Liver (tissue), 9 donors: Measurements from ENCODE around the gene LEMD1. TPM values are rescaled to one million over a fixed set of nuclear protein-coding genes. Genes with fewer than 3 reads are reported as not detected.

ENCODE experiments used
- DNase-seq: peaks from one replicate; pipeline ENCODE4 v3.0.0-alpha.2; 2017; ENCODE audit warnings: low spot score
- H3K27ac ChIP-seq, 2 donors: one replicate each; pipeline ENCODE4 v1.7.0; 2013; ENCODE audit warnings: inconsistent platforms in 2 of 2, low read length in 2 of 2, control low read depth in 1 of 2, low read depth in 1 of 2, mild to moderate bottlenecking in 1 of 2
- H3K27me3 ChIP-seq, 4 donors: one replicate each; pipeline versions ENCODE4 v1.6.1 to v1.7.0; 2013; ENCODE audit warnings: low read length in 3 of 4, inconsistent platforms in 1 of 4, mild to moderate bottlenecking in 1 of 4, moderate library complexity in 1 of 4; ENCODE audit not compliant: control insufficient read depth in 4 of 4, insufficient read depth in 4 of 4
- H3K36me3 ChIP-seq, 4 donors: one replicate each; pipeline versions ENCODE4 v1.6.1 to v1.7.0; 2013; ENCODE audit warnings: low read length in 3 of 4, mild to moderate bottlenecking in 3 of 4, low read depth in 1 of 4, moderate library complexity in 1 of 4; ENCODE audit not compliant: control insufficient read depth in 4 of 4, insufficient read depth in 3 of 4
- H3K4me1 ChIP-seq, 4 donors: one replicate each; pipeline versions ENCODE4 v1.6.1 to v1.7.0; 2013; ENCODE audit warnings: low read length in 3 of 4, mild to moderate bottlenecking in 3 of 4, moderate library complexity in 1 of 4; ENCODE audit not compliant: control insufficient read depth in 4 of 4, insufficient read depth in 4 of 4
- H3K4me3 ChIP-seq, 3 donors: one replicate each; pipeline versions ENCODE4 v1.6.1 to v1.7.0; 2013; ENCODE audit warnings: low read length in 3 of 3, control low read depth in 1 of 3, low read depth in 1 of 3, mild to moderate bottlenecking in 1 of 3
- H3K9ac ChIP-seq, 2 donors: one replicate each; pipeline ENCODE4 v1.7.0; 2013; ENCODE audit warnings: low read length in 2 of 2, mild to moderate bottlenecking in 2 of 2, moderate library complexity in 2 of 2, control low read depth in 1 of 2, low read depth in 1 of 2
- H3K9me3 ChIP-seq, 4 donors: one replicate each; pipeline versions ENCODE4 v1.6.1 to v1.7.0; 2013; ENCODE audit warnings: low read length in 3 of 4; ENCODE audit not compliant: control insufficient read depth in 4 of 4
- ATF3 ChIP-seq: IDR thresholded peaks from 2 replicates; pipeline ENCODE4 v1.6.1; 2016; ENCODE audit warnings: antibody characterized with exemption
- EGR1 ChIP-seq, 2 donors: IDR thresholded peaks; 2 replicates each; pipeline ENCODE4 v1.6.1; 2016 to 2018; ENCODE audit warnings: antibody characterized with exemption in 2 of 2, low read depth in 2 of 2
- FOXA1 ChIP-seq: IDR thresholded peaks from 2 replicates; pipeline ENCODE4 v1.6.1; 2016; ENCODE audit warnings: antibody characterized with exemption
- FOXA2 ChIP-seq: IDR thresholded peaks from 2 replicates; pipeline ENCODE4 v1.6.1; 2016; ENCODE audit warnings: antibody characterized with exemption
- GABPA ChIP-seq, 2 donors: IDR thresholded peaks in 1 of 2; conservative IDR thresholded peaks in 1 of 2; 2 replicates each; pipeline ENCODE4 v1.6.1; 2016; ENCODE audit warnings: antibody characterized with exemption in 2 of 2, mild to moderate bottlenecking in 1 of 2, moderate library complexity in 1 of 2
- HNF4A ChIP-seq, 2 donors: conservative IDR thresholded peaks; 2 replicates each; pipeline ENCODE4 v1.6.1; 2016; ENCODE audit warnings: antibody characterized with exemption in 2 of 2, mild to moderate bottlenecking in 2 of 2
- HNF4G ChIP-seq: IDR thresholded peaks from 2 replicates; pipeline ENCODE4 v1.6.1; 2016; ENCODE audit warnings: antibody characterized with exemption
- JUND ChIP-seq, 2 donors: IDR thresholded peaks; 2 replicates each; pipeline ENCODE4 v1.6.1; 2016; ENCODE audit warnings: antibody characterized with exemption in 2 of 2
- MAX ChIP-seq: IDR thresholded peaks from 2 replicates; pipeline ENCODE4 v1.6.1; 2016; ENCODE audit warnings: antibody characterized with exemption
- NR2F2 ChIP-seq: IDR thresholded peaks from 2 replicates; pipeline ENCODE4 v1.6.1; 2016; ENCODE audit warnings: antibody characterized with exemption
- RAD21 ChIP-seq, 2 donors: IDR thresholded peaks; 2 replicates each; pipeline ENCODE4 v1.6.1; 2016; ENCODE audit warnings: antibody characterized with exemption in 2 of 2, mild to moderate bottlenecking in 2 of 2
- SP1 ChIP-seq: IDR thresholded peaks from 2 replicates; pipeline ENCODE4 v1.6.1; 2018; ENCODE audit warnings: antibody characterized with exemption, mild to moderate bottlenecking
- TAF1 ChIP-seq: conservative IDR thresholded peaks from 2 replicates; pipeline ENCODE4 v1.6.1; 2016; ENCODE audit warnings: antibody characterized with exemption, mild to moderate bottlenecking
- YY1 ChIP-seq: IDR thresholded peaks from 2 replicates; pipeline ENCODE4 v1.6.1; 2016; ENCODE audit warnings: antibody characterized with exemption, mild to moderate bottlenecking
- ZBTB33 ChIP-seq: IDR thresholded peaks from 2 replicates; pipeline ENCODE4 v1.6.1; 2016; ENCODE audit warnings: antibody characterized with exemption
- WGBS: extraction: QIAGEN DNeasy Blood & Tissue Kit; methylation state at CpG from one replicate; pipeline ENCODE4 v1.1.7; 2013; 5-methylcytosine and 5-hydroxymethylcytosine counted together
- polyA plus RNA-seq, 2 donors: library from polyadenylated mRNA; stranded (reverse) in 1 of 2; unstranded in 1 of 2; fragments of 200-250 nt in 1 of 2; fragments of >200 nt in 1 of 2; fragmentation: Nextera tagmentation in 1 of 2; extraction: Ambion mirVana in 1 of 2; gene quantifications; one replicate each; pipeline versions ENCODE4 v1.2.1 to v1.2.3, GENCODE V29; 2013 to 2015
- total RNA-seq, 2 donors: library from RNA; depleted of rRNA; stranded (reverse); fragments of >200 nt; gene quantifications; one replicate each; pipeline ENCODE4 v1.2.3, GENCODE V29; 2014
- TF ChIP-seq, protein P1 (sequence below): fragments of 150-350 bp; IDR thresholded peaks from 2 replicates; pipeline ENCODE4 v1.5.1; 2017; ENCODE audit warnings: improper control_type of control experiment, low read depth, low read length; ENCODE audit not compliant: missing input control
- TF ChIP-seq, protein P2 (sequence below): IDR thresholded peaks from 2 replicates; pipeline ENCODE4 v1.6.1; 2016; ENCODE audit warnings: antibody characterized with exemption, mild to moderate bottlenecking
- donor health status: healthy.
- donor health status: healthy.
- donor health status: healthy.
- donor health status: healthy.
- donor health status: healthy.

LEMD1 gene
- total and polyA plus RNA-seq, 4 donors = not detected

DNA sequence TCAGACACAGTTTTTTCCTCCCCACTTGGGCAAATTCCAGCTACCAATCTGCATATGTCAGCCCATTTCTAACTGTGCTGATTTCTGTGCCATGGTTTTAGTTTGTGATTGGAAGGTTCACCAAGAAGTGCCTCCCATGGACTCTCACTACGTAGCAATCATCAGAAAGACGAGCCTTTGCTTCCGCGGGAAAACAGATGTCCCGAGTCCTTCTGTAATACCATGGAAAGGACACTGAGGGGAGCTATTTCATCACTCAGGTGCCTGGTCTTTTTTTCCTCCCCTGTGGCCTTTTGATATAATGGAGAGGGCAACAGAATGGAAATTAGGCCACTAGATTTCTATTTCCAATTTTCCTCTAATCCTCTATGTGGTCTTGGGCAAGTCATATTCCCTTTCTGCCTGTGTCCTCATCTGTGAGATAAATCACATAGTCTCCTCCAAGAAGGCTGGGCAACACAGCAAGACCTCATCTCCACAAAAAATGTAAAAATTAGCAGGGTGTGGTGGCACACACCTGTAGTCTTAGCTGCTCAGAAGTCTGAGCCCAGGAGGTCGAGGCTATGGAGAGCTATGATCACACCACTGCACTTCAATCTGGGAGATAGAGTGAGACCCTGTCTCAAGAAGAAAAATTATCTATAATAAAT, 24.8 kb downstream of the LEMD1 start:
- Histone ChIP-seq H3K27me3 (no peaks in the 10 kb centered on the region), H3K9me3 (no peaks in the 10 kb centered on the region), H3K9ac (no peak overlapping the region), H3K27ac (no peak overlapping the region), H3K4me1 (no peaks in the 10 kb centered on the region), H3K36me3 (no peaks in the 10 kb centered on the region), H3K4me3 (no peak overlapping the region)
- no peak for DNase-seq
- WGBS = 10% methylated on average over 6 of the region's 6 CpGs
- TF ChIP-seq MAX = no peak
- TF ChIP-seq ZBTB33 = no peak
- TF ChIP-seq GABPA (IDR thresholded peaks at IDR 0.05 in 1 of 2, conservative IDR thresholded peaks at IDR 0.05 in 1 of 2) = no peak
- TF ChIP-seq, protein P1, sequence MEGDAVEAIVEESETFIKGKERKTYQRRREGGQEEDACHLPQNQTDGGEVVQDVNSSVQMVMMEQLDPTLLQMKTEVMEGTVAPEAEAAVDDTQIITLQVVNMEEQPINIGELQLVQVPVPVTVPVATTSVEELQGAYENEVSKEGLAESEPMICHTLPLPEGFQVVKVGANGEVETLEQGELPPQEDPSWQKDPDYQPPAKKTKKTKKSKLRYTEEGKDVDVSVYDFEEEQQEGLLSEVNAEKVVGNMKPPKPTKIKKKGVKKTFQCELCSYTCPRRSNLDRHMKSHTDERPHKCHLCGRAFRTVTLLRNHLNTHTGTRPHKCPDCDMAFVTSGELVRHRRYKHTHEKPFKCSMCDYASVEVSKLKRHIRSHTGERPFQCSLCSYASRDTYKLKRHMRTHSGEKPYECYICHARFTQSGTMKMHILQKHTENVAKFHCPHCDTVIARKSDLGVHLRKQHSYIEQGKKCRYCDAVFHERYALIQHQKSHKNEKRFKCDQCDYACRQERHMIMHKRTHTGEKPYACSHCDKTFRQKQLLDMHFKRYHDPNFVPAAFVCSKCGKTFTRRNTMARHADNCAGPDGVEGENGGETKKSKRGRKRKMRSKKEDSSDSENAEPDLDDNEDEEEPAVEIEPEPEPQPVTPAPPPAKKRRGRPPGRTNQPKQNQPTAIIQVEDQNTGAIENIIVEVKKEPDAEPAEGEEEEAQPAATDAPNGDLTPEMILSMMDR = peak; percentile 51
- no peak for TF ChIP-seq FOXA1
- peak; percentile 77 to 85 for TF ChIP-seq RAD21 (IDR thresholded peaks at IDR 0.05)
- no peak for TF ChIP-seq TAF1
- no peak for TF ChIP-seq NR2F2
- TF ChIP-seq HNF4G = no peak
- TF ChIP-seq, protein P2, sequence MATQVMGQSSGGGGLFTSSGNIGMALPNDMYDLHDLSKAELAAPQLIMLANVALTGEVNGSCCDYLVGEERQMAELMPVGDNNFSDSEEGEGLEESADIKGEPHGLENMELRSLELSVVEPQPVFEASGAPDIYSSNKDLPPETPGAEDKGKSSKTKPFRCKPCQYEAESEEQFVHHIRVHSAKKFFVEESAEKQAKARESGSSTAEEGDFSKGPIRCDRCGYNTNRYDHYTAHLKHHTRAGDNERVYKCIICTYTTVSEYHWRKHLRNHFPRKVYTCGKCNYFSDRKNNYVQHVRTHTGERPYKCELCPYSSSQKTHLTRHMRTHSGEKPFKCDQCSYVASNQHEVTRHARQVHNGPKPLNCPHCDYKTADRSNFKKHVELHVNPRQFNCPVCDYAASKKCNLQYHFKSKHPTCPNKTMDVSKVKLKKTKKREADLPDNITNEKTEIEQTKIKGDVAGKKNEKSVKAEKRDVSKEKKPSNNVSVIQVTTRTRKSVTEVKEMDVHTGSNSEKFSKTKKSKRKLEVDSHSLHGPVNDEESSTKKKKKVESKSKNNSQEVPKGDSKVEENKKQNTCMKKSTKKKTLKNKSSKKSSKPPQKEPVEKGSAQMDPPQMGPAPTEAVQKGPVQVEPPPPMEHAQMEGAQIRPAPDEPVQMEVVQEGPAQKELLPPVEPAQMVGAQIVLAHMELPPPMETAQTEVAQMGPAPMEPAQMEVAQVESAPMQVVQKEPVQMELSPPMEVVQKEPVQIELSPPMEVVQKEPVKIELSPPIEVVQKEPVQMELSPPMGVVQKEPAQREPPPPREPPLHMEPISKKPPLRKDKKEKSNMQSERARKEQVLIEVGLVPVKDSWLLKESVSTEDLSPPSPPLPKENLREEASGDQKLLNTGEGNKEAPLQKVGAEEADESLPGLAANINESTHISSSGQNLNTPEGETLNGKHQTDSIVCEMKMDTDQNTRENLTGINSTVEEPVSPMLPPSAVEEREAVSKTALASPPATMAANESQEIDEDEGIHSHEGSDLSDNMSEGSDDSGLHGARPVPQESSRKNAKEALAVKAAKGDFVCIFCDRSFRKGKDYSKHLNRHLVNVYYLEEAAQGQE = no peak
- no peak for TF ChIP-seq SP1
- no peak for TF ChIP-seq FOXA2
- TF ChIP-seq JUND (IDR thresholded peaks at IDR 0.05) = no peak
- TF ChIP-seq ATF3 = no peak
- no peak for TF ChIP-seq EGR1 (IDR thresholded peaks at IDR 0.05; ENCODE audit: low read depth in 2 of 2)

- DNase-seq = no peak
- H3K27me3 ChIP-seq = peaks cover 0 to 7% (median 2%) of the 10 kb centered on the region in 4 donors
- H3K4me1 ChIP-seq = no peaks in the 10 kb centered on the region
- no peak overlapping the region for H3K27ac ChIP-seq
- H3K4me3 ChIP-seq = no peak overlapping the region
- WGBS = 67% methylated on average over 3 of the region's 3 CpGs
- H3K36me3 ChIP-seq = no peaks in the 10 kb centered on the region
- no peak overlapping the region for H3K9ac ChIP-seq
- no peaks in the 10 kb centered on the region for H3K9me3 ChIP-seq
- TF ChIP-seq, protein P2 = no peak
- TF ChIP-seq GABPA (IDR thresholded peaks at IDR 0.05 in 1 of 2, conservative IDR thresholded peaks at IDR 0.05 in 1 of 2) = no peak
- TF ChIP-seq TAF1 = no peak
- TF ChIP-seq RAD21 (IDR thresholded peaks at IDR 0.05) = no peak
- no peak for TF ChIP-seq ATF3
- TF ChIP-seq EGR1 (IDR thresholded peaks at IDR 0.05; ENCODE audit: low read depth in 2 of 2) = no peak
- no peak for TF ChIP-seq SP1
- TF ChIP-seq HNF4A (conservative IDR thresholded peaks at IDR 0.05) = no peak
- no peak for TF ChIP-seq MAX
- no peak for TF ChIP-seq NR2F2
- no peak for TF ChIP-seq YY1
- no peak for TF ChIP-seq HNF4G
- no peak for TF ChIP-seq JUND (IDR thresholded peaks at IDR 0.05)
Measured at GRCh38 chr1:205395616-205396015, 26.2 kb downstream of the LEMD1 start.
